ENCODE measurements around the gene PCIF1.
A peak's percentile ranks its signal among the peaks of the same experiment; 100 is the strongest.

Gene PCIF1

DNA sequence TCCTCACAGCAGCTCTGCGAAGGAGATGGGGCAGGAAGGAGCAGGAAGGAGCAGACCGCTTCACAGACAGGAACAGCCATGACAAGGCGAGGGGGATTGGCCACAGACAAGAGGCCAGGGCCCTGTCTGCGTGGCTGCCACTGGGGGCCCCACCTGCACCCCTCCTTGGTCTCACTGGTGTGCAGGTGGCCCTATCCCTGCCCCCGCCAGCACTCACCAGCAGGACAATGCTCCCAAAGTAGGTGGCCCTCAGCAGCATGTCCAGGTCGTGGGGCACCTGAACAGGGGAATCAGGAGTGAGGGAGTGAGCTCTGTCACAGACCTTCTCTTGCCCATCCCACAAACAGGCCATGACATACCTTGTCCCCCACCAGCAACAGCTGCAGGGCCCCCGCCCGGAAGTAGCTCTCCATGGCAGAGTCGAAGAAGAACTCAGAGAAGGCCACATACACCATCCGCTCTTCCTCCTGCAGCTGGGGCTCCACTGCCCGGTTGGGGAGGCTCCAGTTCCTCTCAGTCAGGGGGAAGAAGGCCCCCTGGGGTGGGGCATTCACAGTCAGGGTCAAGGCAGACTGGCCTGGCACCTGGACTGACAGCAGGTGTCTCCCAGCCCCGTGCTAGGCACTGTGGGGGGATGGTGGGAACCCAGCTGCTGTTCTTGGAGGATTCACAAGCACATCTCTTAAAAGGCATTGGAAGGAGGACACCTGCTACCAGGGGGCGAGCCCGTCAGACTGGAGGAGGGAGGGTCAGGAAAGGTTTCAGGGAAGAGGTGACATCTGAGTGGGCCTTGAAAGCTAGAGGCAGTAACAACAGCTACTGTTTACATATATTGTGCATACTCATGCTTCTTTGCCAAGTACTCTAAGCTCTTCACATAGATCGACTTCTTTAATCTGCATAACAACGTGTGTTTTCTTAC, 29.6 kb upstream of the PCIF1 start:
- no peak for DNase-seq (ENCODE audit: low spot score)

DNA sequence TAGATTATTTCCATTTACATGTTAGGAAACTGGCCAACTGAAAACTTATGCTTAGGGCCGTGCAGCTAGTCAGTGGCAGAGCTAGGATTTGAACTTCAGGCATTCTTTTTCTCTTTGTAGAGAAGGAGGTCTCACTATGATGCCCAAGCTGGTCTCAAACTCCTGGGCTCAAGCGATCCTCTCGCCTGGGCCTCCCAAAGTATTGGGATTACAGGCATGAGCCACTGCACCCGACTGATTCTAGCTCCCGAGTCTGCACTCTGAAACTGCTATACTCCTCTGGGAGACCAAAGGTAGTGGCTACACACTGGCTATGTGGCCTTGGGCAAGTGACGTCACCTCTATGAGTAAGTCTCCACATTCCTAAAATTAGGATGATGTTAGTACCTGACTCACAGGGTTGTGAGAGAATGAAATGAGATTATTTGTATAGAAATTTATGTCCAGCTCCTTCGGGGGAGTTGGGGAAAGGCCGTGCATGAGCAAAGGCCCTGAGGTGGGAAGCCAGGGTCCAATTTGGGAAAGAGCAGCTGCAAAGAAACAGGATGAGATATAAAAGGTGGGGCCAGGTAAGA, 28.9 kb upstream of the PCIF1 start:
- DNase-seq (ENCODE audit: low spot score), result no peak

DNA sequence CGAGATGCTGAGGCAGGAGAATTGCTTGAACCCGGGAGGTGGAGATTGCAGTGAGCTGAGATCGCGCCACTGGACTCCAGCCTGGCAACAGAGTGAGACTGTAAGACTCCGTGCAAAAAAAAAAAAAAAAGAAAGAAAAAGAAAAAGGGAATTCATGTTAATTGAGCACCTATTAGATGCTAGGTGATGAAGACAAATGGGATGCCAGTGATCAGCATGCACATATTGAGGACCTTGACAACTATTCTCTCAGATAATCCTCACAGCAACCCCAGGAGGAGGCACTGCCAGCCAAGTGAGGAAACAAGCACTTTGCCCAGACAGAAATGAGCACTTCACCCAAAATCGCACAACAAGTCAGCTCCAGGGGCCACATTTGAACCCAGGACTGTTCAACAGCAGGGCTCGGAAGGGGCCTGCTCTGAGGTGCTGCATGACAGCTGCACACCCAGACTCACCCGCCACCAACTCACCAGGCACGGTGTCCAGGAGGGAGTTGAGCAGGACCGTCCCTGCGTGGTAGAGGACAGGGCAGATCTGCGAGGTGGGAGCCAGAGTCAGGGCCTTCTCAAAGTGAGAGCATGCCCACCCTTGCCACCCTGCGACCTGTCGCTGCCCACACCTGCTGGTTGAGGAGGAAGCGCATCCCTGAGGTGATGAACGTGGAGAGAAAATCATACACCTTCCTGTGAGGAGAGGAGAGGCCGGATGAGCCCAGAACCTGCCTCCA, 27.1 kb upstream of the PCIF1 start:
- DNase-seq (ENCODE audit: low spot score), result no peak

DNA sequence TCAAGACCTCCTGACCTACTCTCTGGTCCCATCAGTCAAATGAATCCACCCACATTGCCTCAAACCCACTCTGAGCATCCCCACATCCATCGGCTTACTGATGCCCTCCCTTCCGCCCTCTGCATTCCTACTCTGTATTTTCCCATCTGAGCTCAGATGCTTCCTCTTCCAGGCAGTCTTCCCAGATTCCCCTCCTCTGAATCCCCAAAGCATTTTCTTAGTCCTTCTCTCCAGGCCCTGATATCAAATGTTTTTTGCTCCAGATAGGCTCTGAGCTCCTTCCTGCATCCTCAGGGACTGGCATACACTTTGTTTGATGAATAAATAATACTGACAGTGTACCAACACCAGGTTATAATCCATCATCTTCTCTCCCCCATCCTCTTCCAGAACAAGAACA, 26.4 kb upstream of the PCIF1 start:
- no peak for DNase-seq (ENCODE audit: low spot score)

DNA sequence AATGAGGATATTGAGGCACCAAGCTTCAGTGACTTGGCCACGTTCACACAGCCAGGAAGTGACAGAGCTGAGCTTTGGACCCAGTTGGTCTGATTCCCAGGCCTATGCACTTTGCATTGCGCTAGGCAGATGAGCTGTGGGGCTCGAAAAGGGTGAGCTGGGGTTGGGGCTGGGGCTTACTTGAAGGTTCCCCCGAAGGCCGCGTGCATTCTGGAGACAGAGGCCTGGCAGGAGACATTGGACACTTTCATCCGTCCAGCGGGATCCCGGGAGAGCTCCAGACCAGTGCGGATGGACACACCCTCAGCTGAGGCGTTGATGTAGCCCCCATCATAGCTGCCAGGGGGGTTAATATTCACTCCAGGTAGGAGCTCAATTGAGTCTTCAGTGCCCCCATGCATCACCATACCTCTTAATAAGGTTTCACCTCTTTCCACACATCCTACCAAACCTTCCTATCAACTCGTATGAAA, 25.1 kb upstream of the PCIF1 start:
- DNase-seq (ENCODE audit: low spot score), result no peak

- DNase-seq (ENCODE audit: low spot score), result no peak
These were observed 24.4 kb upstream of the PCIF1 start for GRCh38 chr20:45909817-45910669.

DNA sequence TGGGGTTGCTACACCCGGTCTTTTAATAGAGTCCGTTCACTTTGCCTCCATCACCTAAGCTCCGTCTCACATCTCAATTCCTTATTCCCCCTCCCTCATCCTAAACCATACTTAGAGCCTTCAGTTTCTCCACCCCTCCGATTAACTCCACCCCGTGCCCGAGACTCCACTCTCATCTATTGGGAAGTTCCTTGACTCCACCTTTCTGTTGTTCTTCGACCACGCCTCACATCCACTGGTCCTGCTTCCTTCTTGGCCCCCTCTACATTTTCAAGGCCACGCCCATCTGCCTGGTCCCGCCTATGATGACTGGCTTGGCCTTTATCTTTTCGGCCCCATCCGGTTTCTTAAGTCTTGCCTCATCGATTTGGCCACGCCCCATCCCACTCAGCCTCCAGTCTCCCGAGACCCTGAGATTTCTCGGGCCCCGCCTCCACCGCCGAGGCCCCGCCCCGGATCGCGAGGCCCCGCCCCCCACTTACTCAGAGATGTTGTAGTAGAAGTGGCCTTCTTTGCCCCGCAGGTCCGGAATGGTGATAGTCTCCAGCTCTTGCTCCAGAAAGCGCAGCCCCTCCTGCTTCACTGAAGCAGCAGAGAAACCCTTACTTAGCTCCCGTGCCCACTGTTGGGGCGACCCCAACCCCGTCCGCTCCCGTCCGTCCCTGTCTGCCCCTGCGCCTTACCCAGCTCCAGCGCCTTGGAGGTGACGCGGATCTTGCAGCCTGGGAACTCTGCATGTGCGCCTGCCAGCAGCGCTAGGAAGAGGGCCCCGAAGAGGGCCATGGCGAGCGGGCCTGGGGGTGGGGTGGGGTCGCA, 23.6 kb upstream of the PCIF1 start:
- peak; percentile 55 for DNase-seq (ENCODE audit: low spot score)

DNA sequence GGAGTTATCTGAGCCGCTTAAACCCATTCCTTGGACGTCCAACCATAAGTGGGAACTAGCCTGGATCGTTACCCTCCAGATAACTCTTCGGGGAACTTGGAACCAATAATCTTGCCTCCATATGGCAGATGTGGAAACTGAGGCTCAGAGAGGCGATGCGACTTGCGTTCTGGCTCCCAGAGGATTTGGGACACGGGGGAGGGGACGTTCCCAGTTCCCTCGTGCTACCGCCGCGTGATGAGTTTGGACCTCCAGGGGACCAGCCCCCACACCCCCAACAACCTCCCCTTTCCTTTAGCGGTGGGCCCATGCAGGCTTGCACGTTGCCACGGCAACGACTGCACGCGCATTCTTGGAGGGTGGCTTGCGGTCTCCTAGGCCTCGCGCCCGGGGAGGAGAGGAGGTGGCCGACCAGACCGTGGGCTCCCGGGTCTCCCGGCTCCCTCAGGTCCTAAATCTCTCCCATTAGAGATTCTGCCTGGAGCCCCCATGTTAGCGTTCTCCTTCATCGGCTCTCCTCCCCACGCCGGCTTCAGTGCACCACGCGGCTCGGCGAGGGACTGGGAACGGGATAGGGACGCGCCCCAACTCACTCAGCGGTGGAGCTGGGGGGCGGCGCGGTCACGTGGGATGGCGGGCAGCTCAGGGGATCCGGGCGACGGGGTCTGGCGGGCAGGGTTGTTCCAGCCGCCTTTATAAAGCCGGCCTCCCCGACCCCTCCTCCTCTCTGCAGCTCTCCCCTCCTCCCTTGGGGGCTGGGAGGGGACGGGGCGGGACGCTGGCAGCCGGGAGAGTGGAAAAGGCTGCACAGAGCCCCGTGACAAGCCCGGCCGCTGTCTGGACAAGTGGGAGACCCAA, 22.8 kb upstream of the PCIF1 start, which contains the start of gene PLTP:
Gene PLTP (minus strand): TSS at position 670 of the 858 bp plus-strand sequence. CDS start 703 bp downstream, outside the sequence.
- peak; percentile 36 for DNase-seq (ENCODE audit: low spot score)

DNA sequence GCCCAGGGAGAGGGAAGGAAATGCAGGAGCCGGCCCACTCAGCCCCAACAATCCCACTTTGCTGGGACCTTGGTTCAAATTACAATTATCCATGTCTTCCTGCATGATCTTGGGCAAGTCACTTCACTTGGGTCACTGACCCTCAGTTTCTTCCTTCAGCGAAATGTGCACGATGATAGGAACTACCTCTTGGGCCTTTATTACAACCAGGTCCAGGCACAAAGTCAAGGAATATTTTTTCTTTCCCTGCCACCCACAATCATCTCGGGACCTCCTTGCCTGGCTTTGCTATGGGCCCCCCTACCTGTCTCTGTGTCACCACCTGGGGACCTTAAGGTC, 22.2 kb upstream of the PCIF1 start:
- DNase-seq (ENCODE audit: low spot score), result no peak

DNA sequence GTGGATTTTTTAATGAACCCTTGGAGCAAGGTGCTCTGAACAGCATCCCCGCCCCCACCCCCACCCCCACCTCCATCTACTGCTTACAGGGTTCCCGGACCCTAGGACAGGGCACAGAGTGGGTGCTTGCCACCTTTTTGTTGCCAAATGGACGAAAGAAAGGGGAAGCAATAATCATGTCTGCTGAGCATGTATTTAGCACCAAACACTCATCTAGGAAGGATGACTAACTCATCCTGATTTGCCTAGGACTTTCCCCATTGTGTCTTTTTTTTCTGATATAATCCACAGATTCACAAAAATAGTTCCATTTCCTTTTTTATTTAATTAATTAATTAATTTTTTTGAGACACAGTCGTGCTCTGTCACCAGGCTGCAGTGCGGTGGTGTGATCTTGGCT, 21.4 kb upstream of the PCIF1 start:
- DNase-seq (ENCODE audit: low spot score), result no peak

GRCh38 chr20:45917790-45918141, 16.7 kb upstream of the PCIF1 start:
- DNase-seq (ENCODE audit: low spot score), result no peak

DNA sequence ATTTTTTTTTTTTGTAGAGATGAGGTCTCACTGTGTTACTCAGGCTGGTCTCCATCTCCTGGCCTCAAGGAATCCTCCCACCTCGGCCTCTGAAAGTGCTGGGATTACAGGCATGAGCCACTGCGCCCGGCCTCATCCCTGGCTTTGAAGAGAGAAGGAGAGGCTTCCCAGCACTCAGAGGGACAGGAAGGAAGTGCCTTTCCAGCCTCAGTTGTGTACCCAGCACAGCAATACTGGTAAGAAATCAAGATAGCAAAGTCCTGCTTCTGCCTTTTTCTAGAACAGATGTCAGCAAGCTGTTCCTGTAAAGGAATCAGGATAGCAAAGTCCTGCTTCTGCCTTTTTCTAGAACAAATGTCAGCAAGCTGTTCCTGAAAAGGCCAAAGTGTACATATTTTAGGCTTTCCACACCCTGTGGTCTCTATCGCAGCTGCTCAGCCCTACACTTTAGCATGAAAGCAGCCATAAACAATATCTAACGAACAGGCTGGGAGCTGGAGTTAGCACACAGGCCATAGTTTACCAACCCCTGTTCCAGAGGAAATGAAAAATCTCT, 16.2 kb upstream of the PCIF1 start:
- no peak for DNase-seq (ENCODE audit: low spot score)

- no peak for DNase-seq (ENCODE audit: low spot score)
These were observed 15.5 kb upstream of the PCIF1 start for GRCh38 chr20:45918779-45919537.

DNA sequence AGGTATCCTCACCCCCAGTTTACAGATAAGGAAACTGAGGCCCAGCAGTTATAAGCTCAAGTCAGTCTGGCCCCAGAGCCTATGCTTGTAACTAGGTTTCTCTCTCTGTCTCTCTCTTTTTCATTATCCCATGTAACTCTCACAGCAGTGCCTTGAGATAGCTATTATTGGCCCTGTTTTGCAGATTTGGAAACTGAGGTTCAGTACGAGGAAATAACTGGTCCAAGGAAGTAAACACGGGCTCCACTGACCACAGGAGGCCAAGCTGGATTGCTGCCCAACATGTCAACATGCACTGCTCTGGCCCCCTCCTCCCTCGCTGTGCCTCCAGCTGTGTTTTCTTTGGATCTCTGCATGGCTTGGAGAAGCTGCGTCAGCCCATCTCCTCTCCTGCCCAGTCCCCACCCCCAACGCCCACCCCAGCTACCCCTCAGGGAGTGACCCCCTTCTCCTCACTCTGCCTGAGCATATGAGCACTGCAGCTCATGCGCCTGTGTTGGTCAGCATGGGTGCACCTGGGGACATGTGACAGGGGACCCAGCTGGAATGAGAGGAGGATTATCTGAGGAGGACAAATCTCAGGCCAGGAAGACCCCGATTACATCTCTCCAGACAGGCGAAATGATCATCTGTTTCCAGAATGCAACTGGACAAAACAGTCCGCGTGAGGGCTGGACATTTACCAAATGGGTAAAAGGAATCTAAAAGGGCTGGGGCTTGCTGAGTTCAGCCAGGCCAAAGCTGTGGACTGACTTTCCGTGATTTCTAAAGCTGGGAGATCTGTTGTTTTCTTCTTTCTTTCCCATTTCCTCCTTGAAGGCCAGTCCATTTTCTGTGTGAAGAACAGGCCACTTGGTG, 14.7 kb upstream of the PCIF1 start:
- no peak for DNase-seq (ENCODE audit: low spot score)

DNA sequence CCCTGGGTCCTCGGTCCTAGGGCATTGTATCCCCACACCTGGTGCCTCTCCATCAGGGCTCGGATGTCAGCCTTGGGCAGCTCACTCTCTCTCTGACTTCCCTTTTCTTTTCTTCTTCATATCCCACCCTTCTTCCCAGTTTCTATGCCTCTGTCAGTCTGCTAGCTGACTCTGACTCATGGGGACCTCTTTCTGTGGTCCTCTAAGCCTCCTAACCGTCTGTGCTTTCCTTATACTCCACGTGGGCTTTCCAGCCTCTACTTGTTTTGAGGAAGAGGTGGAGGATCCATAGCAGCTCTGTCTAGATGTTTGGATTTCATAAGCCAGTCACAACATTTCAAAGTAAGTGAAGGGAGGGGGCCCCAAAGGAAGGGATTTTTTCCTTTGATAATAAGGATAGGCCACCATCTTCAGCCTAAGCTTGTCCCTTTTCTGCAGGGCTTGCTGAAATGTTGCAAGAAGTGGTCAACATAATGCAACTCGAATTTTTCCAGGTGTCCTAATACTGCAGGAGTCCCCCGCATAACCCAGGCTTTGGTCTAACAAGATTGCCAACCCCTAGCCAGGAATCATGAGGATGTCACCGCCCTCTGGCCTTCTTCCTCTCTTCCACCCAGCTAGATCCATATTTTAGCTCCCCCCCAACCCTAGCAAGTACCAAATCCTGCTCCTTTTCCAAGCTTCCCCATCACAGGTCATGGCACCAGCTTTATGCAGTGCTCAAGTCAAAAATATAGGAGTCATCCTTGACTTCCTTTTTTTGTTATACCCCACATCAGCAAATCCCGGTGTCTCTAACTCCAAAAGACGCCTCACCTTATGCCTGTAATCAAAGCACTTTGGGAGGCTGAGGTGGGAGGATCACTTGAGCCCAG, 13.8 kb upstream of the PCIF1 start:
- no peak for DNase-seq (ENCODE audit: low spot score)

DNA sequence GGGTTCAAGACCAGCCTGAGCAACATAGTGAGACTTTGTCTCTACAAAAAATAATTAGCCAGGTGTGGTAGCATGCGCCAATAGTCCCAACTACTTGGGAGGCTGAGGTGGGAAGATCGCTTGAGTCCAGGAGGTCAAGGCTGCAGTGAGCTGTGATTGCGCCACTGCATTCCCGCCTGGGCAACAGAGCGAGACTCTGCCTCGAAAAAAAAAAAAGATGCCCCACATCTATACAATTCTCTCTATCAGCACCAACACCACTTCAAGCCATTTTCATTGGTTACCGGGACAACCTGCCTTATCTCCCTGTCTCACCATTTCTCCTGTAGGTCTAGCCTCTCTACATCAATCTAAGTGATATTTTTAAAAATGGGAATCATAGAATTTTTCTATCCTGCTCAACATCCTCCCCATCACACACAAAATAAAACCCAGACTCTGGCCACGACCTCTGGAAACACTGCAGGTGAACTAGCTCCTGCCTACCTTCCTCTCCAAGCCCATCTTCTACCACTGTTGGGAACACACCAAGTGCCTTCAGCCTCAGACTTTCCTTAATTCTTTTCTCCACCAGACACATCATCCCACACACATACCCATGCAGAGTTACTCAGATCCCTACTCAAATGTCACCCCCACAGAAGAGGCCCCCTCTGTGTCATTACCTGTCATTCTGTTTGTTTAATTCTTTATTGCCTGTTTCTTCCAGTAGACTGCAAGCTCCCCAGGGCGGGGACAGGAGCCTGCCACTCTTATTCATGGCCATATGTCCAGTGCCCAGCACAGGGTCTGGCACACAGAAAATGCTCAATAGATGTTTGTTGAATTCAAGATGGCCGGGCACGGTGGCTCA, 12.9 kb upstream of the PCIF1 start:
- no peak for DNase-seq (ENCODE audit: low spot score)
